GM12878 (cell line): Measurements from ENCODE around the gene MUC21.

ENCODE experiments used
- BCLAF1 ChIP-seq: fragments of 450-650 bp; IDR thresholded peaks from 2 replicates; pipeline ENCODE4 v1.6.1; 2017; ENCODE audit warnings: antibody characterized with exemption, mild to moderate bottlenecking, moderate library complexity
- LARP7 ChIP-seq: fragments of 450-650 bp; IDR thresholded peaks from 2 replicates; pipeline ENCODE4 v1.6.1; 2017; ENCODE audit warnings: mild to moderate bottlenecking
- POLR2A ChIP-seq: IDR thresholded peaks from 2 replicates; pipeline ENCODE4 v1.6.1; 2011; ENCODE audit warnings: low read depth, mild to moderate bottlenecking, low read length
- POLR2AphosphoS5 ChIP-seq: IDR thresholded peaks from 2 replicates; pipeline ENCODE4 v1.6.1; 2011; ENCODE audit warnings: mild to moderate bottlenecking, low read length, inconsistent platforms
- RAD21 ChIP-seq: IDR thresholded peaks from 2 replicates; pipeline ENCODE4 v1.6.1; 2011; ENCODE audit warnings: mild to moderate bottlenecking, low read depth, low read length, moderate library complexity; ENCODE audit not compliant: insufficient read depth
- REST ChIP-seq: IDR thresholded peaks from 2 replicates; pipeline ENCODE4 v1.6.1; 2012; ENCODE audit warnings: mild to moderate bottlenecking, low read depth, low read length
- ZNF274 ChIP-seq: IDR thresholded peaks from one replicate; pipeline ENCODE4 v1.8.0; 2011; ENCODE audit not compliant: insufficient read length, insufficient read depth

DNA sequence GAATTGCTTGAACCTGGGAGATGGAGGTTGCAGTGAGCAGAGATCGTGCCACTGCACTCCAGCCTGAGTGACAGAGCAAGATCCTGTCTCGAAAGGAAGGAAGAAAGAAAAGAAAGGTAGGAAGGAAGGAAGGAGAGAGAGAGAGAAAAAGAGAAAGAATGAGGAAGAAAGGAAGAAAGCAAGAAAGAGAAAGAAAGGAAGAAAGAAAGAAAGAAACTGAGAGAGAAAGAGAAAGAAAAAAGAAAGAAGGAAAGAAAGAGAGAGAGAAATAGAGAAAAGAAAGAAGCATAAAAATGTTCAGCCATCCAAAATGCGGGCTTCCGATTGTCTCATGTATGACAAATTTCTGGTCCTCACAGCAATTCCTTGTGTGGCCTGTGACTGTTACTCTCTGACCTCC, 49.6 kb downstream of the MUC21 start:
- TF ChIP-seq RAD21, result no peak
- no peak for TF ChIP-seq POLR2A
- TF ChIP-seq REST, result no peak
- no peak for TF ChIP-seq ZNF274
- TF ChIP-seq LARP7, result no peak
- no peak for TF ChIP-seq POLR2AphosphoS5
- no peak for TF ChIP-seq BCLAF1
